Glomerular endothelial cell (primary cell): ENCODE measurements around the gene NYAP1. TPM values are rescaled to one million over a fixed set of nuclear protein-coding genes. Genes with fewer than 3 reads are reported as not detected.
"Not testable (repeated sequence)": the region's sequence is repeated elsewhere in the genome, so short reads cannot be mapped to it uniquely, and the experiment has no call there.

Source experiments
- DNase-seq: peaks from one replicate; pipeline ENCODE4 v3.0.0-alpha.2; 2011; ENCODE audit warnings: low read depth, low spot score; ENCODE audit errors: extremely low read depth
- total RNA-seq: library from RNA; depleted of rRNA; stranded (reverse); fragments of >200 nt; gene quantifications from 2 replicates; pipeline ENCODE4 v1.2.3, GENCODE V29; 2015

NYAP1 gene
- total RNA-seq, 1 donor from 2014 or later, result 2.5 TPM

DNA sequence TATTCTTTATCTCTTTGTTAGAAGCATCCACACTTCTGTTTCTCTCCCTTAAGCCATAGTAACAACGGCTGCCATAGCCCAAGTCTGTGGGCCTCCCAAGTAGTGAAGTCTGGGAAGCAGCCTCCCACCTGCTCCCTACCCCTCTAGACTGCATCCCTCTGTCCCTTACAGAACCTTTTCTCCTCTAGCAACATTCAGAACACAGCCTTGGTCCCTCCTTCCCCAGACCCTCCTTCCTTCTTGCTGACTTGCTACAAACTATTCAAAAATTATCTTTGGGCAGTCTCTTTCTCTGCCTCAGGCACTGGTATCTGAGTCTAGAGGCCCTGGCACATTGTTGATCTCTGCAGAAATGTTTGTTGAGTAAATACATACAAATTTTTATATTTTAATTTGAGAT, 2.3 kb upstream of the NYAP1 start:
- no peak for DNase-seq

DNA sequence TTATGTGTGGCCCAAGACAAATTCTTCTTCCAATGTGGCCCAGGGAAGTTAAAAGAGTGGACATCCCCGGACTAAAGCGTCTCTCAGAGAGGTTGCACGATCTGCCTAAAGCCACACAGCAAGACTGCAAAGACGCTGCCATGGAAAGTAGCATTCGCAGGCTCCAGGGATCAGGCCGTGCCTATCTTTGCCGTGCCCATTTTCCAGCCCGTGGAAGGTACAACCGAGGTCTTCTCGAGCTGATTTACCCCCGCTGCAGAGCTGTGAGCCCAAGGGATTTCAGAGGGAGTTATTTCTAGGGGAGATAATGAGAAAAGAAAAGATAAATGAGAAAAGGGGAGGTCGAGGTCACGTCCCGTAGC, 1.0 kb upstream of the NYAP1 start:
- no peak for DNase-seq

DNA sequence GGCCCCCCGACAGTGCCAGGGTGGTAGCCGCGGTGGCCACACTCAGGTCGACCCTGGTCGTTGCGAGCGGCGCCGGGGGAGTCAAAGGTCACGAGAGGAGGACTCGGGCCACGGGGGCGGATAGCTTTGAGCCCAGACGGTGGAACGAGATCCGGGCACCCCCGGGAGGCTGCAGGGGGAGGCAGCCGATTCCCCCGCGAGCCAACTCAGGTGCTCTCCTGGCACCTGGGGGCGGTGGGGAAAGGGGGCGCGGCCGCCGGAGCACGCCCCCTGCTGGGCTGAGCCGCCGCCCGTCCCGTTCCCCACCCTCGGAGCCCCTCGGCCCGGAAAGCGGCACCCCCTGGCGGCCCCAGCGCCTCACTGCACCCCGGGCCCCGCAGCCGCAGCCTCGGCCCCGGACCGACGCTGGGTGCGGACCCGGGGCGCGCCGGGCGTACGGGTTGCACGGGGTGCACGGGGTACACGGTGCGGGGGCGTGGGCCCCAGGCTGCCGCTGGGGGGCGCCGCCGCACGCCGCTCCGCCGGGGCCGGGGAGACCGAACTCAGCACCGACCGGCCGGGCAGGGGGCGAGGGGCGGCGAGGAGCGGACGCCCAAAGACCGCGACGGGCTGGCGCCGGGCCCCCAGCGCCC, 521 bp upstream of the NYAP1 start:
- no peak for DNase-seq

DNA sequence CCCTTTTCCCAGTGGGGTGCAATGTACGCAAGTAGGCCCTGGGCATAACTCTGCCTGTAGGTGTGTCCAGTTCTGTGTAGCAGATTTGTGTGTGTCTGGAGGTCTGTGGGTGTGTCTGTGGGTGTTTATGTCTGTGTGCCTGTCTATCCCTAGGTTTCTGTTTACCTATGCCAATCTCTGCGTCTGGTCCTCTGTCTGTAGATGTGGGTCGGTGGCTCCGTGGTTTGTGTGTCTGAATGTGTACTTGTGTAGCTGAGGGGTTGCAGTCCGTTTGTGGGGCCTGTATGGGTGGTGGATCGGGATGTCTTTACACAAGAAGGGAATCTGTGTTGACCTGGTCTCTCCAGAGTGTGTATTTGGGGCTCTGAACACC, 932 bp downstream of the NYAP1 start:
- DNase-seq, result no peak

DNA sequence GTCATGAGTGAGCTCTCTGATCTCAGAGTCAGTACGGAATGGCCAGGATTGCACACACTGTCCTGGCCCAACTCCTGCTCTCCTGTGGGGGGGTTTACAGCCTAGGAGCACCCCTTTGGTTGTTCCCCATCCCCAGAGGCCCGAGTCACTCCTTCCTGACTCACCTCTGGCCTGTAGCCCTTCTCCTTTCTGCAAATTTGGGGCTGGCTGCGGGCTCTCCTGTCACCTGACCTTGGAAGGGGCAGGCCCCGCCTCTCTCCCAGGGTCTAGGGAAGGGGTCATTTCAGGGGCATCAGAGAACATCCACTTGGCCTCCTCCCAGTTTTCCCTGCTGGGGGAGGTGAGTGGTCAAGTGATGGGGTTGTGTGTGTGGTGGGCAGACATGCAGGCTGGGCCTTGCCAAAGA, 1.7 kb downstream of the NYAP1 start:
- no peak for DNase-seq

DNA sequence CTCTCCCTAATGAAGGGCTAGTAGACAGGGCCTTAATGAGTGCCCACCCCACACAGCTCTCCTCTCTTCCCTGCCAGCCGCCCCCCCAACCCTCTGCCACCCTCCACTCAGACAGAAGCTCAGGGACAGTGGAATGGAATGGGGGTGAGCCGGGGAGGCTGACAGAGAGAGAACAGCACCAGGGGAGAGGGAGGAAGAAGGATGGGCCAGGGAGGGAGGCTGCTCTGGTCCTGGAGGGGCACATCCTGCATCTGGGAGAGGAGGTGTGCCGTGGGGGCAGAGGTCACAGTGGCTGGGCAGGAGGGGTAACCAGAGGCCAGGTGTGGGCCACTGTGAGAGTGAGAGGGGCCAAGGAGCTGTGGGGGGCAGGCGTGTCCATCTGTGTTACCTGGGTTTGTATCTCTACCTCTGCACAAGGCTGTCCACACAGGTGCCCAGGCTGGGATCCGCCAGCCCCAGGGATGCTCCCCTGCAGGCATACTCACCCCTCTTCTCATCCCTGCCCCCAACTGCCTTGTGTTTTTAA, 2.4 kb downstream of the NYAP1 start:
- no peak for DNase-seq

DNA sequence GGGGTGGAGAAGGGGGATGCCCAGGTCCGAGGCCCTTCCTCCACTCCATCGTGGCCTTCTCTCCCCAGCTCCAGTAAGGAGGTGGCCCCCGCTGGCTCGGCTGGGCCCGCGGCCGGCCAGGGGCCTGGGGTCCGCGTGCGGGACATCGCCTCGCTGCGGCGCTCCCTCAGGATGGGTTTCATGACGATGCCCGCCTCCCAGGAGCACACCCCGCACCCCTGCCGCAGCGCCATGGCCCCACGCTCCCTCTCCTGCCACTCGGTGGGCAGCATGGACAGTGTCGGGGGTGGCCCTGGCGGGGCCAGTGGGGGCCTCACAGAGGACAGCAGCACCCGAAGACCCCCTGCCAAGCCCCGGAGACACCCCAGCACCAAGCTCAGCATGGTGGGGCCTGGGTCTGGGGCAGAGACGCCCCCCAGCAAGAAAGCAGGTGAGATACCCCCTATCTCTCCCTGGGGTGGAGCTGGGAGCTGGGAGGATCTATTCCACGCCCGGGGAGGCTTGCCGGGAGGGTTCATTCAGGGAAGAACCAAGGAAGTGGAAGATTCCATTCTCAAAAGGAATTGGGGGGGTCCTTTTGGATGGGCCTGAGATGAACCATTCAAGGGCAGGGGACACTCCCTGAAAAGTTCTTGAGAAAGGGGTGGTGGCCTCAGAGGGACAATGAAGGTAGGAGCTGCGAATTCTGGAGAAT, 3.2 kb downstream of the NYAP1 start:
- no peak for DNase-seq

DNA sequence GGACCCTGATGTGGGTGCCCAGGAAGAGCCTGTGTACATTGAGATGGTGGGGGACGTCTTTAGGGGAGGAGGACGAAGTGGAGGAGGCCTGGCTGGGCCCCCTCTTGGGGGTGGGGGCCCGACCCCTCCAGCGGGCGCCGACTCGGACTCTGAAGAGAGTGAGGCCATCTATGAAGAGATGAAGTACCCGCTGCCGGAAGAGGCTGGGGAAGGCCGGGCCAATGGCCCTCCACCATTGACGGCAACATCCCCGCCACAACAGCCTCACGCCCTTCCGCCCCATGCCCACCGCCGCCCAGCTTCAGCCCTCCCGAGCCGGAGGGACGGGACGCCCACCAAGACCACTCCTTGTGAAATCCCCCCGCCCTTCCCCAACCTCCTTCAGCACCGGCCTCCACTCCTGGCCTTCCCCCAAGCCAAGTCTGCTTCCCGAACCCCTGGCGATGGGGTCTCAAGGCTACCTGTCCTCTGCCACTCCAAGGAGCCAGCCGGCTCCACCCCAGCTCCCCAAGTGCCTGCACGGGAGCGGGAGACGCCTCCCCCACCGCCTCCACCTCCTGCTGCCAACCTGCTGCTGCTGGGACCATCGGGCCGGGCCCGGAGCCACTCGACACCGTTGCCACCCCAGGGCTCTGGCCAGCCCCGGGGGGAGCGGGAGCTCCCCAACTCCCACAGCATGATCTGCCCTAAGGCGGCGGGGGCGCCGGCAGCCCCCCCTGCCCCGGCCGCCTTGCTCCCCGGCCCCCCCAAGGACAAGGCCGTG, 4.8 kb downstream of the NYAP1 start:
- DNase-seq, result no peak

DNA sequence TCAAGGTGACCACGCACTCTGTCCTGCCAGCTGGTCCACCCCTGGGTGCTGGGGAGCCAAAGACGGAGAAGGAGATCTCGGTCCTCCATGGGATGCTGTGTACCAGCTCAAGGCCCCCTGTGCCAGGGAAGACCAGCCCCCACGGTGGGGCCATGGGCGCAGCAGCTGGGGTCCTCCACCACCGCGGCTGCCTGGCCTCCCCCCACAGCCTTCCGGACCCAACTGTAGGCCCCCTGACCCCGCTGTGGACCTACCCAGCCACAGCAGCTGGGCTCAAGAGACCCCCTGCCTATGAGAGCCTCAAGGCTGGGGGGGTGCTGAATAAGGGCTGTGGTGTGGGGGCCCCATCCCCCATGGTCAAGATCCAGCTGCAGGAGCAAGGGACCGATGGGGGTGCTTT, 5.4 kb downstream of the NYAP1 start:
- no peak for DNase-seq

DNA sequence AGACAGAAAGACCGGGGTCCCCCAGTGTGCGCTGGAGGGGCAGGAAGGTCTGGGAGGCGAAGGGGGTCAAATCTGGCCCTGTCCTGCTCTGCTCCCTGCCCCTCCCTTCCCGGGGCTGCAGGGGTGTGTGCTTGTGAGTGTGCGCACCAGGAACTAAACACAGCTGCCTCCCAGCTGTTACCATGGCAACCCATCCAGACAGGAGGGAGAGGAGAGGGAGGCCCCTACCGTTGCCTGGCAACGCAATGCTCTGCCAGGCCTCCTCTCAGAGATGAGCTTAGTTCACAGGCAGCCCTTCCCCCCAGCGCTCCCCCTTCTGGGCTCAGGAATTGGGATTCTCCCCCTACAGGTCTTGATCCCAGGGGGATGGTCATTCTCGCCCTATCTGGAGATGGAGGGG, 6.1 kb downstream of the NYAP1 start:
- no peak for DNase-seq

DNA sequence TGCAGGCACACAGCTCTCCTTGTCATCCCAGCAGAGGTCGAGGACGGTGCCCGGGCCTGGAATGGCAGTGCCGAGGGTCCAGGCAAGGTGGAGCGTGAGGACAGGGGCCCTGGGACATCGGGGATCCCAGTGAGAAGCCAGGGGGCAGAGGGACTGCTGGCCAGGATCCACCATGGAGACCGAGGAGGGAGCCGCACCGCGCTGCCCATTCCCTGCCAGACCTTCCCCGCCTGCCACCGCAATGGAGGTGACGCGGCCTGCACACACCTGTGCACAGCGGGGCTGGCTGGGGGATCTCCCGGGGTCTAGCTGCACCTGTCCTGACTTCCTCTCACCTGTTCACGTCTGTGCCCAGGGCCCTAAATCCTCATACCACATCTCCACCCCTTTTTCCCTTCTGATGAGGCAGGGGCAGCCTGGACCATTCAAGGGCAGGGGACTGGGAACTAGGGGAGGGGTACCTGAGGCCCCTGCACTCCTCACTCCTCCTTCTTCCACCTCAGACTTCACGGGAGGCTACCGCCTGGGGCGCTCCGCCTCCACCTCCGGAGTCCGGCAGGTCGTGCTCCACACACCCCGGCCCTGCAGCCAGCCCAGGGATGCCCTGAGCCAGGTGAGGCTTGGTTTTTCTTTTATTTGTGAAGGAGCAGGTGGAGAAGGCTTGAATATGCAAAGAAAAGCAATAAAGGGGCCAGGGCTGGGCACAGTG, 6.9 kb downstream of the NYAP1 start:
- DNase-seq, result no peak

DNA sequence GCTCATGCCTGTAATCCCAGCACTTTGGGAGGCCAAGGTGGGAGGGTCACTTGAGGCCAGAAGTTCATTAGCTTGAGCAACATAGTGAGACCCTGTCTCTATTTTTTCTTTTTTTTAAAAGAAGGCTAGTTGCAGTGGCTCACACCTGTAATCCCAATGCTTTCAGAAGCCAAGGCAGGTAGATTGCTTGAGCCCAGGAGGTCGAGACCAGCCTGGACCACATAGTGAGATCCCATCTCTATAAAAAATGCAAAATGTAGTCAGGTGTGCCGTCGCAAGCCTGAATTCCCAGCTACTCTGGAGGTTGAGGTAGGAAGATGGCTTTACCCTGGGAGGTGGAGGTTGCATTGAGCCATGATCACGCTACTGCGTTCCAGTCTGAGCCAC, 7.5 kb downstream of the NYAP1 start:
- DNase-seq, result no peak

DNA sequence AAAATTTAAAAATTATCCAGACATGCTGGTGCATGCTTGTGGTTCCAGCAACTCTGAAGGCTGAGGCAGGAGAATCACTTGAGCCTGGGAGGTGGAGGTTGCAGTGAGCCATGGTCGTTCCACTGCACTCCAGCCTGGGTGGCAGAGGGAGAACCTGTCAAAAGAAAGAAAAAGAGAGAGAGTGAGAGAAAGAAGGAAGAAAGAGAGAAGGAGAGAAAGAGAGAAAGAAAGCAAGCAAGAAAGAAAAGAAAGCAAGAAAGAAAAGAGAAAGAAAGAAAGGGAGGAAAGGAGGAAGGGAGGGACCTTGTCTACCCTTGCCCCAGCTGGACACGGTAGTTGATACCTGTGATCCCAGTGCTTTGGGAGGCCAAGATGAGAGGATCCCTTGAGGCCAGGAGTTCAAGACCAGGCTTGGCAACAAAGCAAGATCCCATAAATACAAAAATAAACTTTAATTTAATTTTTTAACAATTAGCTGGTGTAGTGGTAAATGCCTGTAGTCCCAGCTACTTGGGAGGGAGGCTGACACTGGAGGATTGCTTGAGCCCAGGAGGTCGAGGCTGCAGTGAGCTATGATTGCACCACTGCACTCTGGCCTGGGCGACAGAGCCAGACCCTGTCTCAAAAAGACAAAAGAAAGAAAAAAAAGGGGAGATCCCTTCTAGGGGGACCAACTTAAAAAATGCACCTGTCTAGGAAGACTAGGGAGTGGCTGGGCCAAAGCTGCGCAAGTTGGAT, 9.2 kb downstream of the NYAP1 start:
- DNase-seq, result no peak

DNA sequence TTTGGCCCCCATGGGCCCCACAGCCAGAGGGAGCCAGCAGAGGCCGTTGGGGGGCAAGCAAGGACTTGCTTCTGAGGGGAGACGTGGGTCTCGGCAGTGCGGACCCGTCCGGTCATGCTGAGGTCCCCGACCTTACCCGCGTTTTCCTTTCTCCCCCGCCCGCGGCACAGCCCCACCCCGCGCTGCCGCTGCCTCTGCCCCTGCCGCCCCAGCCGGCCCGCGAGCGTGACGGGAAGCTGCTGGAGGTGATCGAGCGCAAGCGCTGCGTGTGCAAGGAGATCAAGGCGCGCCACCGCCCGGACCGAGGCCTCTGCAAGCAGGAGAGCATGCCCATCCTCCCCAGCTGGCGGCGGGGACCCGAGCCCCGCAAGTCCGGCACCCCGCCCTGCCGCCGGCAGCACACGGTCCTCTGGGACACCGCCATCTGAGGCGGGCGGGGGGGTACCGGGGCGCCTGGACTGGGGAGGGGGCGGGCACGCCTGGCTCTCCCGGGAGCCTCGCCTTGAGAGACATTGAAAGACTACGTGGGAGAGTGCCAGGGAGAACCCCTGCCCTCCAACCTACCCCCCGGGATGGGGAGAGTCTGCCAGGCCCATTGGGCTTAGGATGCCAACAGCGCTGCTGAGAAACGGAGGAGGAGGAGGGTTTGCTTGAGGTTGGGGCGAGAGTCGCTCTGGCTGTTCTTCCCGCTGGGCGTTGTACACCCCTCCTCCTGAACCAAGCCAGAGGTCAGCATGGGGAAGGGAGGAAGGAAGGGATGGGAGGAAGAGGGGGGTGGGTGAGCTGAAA, 9.9 kb downstream of the NYAP1 start:
- DNase-seq, result no peak

DNA sequence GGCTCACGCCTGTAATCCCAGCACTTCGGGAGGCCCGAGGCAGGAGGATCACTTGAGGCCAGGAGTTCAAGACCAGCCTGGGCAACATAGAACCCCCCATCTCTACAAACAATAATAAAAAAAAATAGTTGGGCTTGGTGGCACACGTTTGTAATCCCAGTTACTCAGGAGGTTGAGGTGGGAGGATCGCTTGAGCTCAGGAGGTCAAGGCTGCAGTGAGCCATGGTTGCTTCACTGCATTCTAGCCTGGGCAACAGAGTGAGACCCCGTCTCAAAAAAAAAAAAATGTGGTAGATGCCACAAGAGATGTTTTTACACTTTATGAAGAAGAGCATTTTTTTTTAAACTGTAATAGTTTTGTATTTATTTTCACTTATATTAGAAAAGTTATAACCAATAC, 12.8 kb downstream of the NYAP1 start:
- no peak for DNase-seq

DNA sequence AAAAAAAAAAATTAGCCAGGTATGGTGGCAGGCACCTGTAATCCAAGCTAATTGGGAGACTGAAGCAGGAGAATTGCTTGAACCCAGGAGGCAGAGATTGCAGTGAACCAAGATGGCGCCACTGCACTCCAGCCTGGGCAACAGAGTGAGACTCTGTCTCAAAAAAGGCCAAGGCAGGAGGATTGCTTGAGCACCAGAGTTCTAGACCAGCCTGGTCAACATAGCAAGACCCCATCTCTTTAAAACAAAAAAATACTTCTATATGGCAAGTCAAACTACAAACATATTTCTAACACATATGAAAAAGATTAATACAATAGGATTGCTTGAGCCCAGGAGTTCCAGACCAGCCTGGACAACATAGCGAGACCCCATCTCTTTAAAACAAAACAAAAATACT, 17.0 kb downstream of the NYAP1 start:
- DNase-seq, result not testable (repeated sequence)

DNA sequence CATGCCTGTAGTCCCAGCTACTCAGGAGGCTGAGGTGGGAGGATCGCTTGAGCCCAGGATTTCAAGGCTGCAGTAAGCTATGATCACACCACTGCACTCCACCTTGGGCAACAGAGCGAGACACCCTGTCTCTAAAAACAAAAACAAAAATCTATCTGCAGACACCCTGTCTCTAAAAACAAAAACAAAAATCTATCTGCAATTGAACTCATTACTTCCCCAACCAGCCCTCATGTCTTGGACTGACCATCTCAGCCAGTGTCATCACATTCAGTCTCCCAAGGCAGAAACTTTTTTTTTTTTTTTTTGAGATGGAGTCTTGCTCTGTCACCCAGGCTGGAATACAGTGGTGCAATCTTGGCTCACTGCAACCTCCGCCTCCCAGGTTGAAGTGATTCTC, 20.3 kb downstream of the NYAP1 start:
- DNase-seq, result not testable (repeated sequence)

DNA sequence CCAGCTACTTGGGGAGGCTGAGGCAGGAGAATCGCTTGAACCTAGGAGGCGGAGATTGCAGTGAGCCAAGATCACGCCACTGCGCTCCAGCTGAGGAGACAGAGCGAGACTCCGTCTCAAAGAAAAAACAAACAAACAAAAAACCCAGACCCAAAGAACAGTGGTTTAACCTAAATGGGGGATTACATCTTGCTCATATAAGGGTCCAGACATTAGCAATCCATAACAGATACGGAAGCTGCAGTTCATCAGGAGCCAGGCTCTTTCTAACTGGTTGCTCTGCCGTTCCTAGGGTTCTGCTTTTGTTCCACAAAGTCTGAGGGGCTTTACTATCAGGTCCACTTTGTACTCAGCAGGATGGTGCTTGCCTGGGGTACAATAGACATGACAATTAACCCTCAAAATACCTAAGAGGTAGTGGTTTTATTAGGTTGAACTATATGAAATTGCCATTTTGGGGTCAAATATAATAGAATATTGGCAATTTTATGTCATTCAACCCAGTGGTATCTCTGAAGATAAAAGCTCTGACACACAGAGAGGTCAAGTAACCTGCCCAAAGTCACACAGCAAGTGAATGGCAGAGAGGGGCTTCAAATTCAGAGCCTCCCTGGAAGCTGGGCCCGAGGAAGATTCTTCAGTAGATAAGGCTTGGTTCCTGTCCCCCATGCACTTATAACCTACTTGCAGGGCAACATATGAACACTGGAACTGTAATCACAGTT, 21.3 kb downstream of the NYAP1 start:
- DNase-seq, result no peak

DNA sequence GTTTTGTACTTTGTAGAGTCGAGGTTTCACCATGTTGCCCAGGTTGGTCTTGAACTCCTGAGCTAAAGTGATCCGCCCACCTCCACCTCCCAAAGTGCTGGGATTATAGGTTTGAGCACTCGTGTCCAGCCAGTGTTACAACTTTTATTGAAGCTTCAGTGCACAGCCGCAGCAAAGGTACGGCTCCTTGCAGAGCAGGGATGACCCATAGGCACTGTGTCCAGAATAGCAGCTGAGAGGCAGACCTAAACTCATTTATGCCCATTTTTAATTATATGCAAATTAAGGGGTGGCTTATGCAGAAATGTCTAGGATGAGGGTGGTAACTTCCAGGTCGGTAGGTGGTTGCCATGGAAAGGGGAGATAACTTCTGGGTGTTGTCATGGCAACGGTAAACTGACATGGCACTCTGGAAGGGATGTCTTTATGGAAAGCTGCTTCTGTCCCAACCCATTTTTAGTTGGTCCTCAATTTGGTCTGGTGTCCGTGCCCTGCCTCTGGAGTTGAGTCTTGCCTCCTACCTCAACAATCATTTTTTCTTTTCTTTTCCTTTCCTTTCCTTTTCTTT, 22.7 kb downstream of the NYAP1 start:
- DNase-seq, result no peak
